Stimulated activated CD4-positive, alpha-beta T cell treated with anti-CD3 and anti-CD28 coated beads, Interleukin-2, amount 100 ng/mL, for 48 hours (primary cell): ENCODE measurements around the gene ATOH8.

Source experiments
- DNase-seq, 2 donors: peaks; one replicate each; pipeline ENCODE4 v3.0.0-alpha.2; 2020

Gene ATOH8

DNA sequence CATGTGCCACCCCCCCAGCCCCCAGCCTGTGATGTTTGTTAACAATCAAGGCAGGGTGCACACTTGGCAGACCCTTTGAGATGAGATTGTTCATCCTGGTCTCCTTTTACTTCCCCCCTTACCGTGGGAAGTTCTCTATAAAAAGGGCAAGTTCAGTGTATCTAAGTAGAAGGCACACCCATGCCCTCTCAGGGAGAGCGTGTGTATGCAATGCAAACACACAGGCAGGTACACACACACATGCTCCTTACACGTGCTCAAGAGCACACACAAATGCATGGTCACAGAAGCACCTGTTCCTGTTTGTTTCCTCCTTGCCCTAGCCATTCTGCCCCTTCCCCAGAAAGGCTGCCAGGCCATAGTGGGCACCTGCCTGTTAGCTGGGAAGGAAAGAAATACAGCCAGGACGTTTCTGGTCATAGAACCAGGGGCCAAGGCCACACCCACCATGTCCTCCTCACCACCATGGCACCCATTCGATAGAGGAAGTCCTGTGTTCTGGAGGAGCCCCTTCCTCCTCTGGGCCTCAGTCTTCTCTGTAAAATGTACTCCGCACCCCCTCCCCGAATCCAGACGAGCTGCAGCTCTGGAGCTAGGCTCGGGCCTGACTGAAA is 3.1 kb downstream of the ATOH8 start:
- no peak for DNase-seq

DNA sequence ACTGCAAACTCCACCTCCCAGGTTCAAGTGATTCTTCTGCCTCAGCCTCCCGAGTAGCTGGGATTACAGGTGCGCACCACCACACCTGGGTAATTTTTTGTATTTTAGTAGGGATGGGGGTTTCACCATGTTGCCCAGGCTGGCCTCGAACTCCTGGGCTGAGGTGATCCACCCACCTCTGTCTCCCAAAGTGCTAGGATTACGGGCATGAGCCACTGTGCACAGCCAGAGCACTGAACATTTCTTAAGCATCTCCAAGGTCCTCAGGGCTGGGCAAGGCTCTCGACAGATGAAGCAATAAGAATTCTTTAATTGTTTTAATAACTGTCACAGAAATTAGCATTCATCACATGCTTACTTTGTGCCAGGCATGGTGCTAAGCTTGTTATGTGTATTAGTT is 4.1 kb downstream of the ATOH8 start:
- DNase-seq = no peak

DNA sequence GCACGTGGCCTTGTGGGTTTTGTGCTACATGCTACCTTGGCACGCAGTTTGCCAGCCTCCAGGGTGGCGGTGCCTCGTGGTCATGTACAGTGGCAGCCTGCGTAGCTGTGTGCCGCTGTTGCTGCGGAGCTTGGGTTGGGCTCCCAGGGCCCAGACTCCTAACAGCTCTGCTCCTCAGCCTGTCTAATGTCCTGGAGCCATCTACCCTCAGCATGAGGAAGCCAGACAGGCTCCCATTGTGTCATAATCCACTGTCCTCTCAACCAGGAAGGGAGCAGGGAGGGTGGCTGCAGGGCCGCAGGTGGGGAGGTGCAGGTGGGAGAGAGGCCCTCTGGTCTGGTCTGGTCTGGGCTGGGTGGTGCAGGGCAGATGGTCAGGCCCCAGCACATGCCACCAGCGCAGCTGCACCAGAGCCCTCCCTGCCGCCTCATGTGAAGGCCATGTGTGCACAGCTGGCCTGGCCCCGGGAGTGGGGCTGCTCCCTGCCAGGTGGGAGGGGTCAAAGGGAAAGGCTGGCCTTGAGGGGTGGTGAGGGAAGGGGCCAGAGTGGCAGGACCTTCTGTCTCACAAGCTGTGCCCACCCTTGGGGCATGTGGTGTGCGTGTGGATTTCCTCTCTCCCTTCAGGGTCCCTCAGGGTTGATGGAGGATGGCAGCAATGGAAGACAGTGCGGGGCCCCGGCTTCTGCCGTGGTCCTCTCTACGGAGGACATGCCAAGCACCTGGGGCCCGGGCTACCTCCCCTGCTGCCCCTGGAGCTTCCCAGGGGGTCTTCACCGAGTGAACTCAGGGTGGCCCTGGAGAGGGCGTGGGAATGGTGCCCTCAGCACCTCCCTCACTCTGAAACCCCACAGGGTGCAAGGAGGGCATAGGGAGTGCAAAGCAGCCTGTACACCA is 4.8 kb downstream of the ATOH8 start:
- no peak for DNase-seq

DNA sequence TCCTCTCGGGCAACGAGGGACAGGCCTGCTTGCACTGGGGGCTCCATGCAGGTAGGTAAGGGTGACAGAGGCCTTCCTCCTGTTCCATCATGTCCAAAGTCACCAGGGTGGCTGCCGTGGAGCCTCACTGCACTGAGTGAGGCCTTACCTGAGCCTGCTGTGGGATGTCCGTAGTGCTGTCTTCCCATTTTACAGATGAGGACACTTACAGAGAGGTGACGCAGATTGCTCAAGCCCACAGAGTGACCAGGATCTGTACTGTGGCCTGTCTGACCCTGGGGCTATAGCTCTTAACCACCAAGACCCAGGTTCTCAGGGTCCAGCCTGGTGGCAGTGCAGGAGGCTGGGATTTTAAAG is 5.4 kb downstream of the ATOH8 start:
- no peak for DNase-seq

DNA sequence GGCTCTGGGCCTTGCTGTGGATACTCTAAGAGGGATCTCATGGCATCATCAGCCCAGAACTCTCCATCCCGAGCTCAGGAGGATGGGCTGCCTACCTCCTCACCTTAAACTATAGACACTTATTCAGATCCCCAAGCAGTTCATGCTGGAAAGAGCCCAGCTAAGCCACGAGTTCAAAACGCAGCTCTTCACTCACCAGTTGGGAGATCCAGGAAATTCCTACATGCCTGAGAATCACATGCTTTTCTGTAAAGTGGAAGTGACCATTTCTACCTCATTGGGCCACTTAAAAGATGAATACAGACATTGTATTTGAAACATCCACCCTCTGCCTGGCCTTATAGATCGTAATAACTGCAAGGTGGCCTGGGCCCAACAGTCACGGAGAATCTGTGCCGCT is 6.6 kb downstream of the ATOH8 start:
- DNase-seq = no peak

DNA sequence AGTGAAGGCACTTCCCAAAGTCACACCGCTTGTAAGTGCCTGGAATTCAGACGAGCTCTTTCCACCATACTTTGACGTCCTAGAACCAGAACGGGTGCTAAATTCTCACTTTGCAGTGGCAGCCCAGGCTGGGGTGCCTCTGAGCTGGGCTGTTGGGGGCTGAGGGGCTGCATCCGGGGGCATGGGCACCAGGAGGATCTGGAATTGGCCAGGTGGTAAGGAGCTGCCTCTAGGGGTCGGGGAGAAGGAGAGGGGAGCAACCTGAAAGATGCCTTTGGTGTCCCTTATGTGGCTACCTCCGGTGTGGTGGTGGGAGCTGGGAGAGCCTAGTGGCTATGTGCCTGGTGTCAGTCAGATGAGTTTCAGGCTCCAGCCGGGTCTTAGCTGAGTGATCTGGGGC is 7.1 kb downstream of the ATOH8 start:
- no peak for DNase-seq

DNA sequence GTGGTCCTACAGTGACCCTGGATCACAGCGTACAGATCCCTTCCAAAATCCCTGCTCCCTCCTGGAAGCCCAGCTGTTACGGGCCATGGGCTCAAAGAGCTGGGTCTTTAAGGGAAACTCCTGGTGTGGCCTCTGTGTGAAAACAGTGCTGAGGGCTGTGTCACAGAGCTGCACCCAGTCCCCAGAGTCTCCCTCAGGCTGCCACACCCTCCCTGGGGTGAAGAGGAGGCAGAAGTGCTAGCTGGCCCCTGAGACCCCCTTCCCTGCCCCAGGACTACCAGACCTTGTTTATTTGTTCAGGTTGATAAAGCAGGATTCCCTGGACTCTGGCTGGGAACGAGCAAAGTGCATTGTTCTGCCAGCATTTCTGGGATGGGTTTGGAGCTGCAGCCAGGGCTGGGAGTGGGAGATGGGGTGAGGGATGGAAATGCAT is 7.7 kb downstream of the ATOH8 start:
- DNase-seq = no peak

DNA sequence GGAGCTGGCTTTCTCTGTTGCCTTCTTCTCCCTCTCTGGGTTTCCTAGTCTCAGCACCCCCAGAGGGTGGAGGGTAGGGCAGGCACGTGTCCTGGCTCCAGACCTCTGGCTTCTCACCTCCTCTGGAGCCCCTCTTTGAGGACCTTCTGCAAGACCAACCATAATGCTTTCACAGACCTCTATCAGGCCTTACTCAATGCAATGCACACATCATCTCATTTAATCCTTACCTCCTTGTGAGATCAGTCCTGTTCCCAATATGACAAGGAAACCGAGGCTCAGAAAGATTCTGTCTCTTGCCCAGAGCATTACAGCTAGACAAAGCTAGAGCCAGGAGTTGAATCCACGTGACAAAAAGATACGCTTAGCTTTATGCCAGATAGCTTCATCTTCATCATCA is 8.2 kb downstream of the ATOH8 start:
- no peak for DNase-seq

DNA sequence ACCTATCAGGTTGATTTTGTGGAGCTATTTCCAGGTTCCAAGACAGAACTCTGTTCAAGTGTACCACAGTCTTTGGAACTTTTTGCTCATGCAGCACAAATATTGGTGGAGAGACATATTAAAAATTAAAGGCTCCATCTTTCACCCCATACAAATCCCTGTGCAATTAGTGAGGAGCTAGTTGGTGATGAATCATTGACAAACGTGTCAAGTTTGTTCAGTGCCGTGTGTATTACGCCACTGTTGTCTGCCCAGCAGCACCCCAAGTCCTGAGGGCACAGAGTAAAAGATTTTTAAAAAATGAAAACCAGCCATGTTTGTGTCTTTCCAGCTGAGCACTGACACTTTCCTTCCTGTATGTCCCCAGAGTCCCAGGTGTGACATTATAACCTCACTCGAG is 9.3 kb downstream of the ATOH8 start:
- no peak for DNase-seq

DNA sequence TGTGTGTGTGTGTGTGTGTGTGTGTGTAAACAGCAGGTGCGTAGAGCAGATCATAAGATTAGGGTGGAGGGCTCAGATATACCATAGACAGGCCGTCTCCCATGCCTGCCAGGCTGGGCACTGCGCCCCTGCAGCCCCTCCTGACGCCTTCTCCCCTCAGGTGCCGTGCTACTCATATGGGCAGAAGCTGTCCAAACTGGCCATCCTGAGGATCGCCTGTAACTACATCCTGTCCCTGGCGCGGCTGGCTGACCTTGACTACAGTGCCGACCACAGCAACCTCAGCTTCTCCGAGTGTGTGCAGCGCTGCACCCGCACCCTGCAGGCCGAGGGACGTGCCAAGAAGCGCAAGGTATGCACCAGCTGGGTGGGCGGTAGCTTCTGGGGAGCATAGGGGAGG is 10.0 kb downstream of the ATOH8 start:
- no peak for DNase-seq

DNA sequence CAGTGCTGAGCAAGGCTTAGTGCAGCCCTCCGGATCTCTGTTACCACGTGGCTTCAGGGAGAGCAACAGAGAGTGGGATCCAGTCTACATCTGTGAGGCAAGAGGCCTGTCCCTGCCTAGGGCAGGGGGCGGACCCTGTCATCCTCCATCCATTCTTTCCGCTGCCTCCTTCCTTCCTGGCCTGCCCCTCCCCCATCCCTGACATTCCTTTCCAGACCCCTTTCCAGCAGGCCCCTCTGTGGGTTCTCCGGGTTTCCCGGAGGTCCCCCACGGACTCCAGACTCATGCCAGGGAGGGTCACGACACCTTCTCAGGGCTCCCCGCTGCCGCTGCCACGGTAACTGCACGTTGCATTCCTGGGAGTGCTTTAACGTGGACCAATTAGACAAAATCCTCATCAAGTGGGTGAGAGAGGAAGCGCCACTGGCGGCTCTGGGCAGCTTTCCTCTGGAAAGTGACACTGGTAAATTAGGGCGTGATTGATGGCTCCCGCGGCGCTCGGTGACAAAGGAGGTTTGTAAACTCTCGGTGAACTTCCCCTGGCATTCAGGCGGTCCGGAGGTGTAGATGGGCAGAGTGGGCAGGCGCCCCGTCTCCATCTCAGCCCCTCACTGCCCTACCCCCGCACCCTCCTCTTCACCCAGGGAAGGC is 11.4 kb downstream of the ATOH8 start:
- no peak for DNase-seq

DNA sequence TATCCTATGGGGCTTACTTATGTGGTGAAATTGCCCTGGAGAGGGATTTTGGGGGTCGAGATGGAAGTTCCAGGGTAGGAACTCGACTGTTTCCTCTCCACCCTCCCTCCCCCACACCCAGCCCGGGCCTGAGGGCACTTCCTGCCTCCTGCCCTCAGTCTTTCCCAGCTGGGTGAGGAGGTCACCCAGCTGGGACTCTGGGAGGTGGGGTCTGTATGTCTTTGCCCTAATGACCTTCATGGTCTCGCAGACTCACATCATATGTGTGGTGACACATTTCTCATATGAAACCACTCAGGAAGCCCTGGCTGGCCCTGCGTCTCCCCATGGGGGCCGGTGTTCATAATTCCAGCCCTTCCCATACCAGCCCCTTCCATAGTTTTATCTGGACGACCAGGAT is 12.4 kb downstream of the ATOH8 start:
- no peak for DNase-seq

DNA sequence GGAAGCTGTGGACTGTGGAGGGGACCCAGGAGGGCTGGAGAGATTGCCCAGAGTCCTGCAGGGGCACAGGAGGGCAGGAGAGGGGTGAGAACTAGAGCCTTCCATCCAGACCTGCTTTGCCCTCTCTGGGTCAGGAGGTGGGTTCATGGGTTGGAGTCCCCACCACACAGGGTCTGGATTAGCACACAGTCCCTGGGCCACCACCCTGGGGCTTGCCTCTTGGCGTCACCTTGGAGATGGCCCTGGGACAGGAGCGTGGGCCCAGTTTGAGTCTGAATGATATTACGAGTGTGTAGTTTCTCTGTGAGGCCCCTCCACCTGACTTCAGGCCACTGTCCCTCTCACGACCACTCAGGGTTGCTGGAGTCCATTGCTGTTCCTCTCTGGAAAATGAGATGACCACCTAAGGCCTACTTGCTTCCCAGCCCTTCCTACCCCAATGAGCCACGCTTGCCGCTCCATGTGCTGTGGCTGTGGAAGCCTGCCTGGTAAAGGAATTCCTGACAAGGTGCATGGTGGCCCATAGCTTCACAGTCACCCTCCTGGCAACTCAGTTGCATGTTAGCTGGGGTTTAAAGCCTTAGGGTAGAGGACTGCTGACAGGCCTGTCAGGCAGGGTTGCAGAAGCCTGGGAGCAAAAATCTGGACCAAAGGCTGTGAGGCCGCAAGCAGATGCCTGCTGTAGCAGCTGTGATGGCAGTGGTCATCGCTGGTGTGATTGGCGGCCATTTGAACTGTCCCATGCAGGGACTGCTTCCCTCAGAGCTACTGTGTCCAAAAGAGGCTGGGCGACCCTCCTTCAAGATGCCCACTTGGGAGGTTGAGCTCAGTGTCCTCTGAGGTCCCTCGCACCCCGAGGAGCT is 14.2 kb downstream of the ATOH8 start:
- no peak for DNase-seq

DNA sequence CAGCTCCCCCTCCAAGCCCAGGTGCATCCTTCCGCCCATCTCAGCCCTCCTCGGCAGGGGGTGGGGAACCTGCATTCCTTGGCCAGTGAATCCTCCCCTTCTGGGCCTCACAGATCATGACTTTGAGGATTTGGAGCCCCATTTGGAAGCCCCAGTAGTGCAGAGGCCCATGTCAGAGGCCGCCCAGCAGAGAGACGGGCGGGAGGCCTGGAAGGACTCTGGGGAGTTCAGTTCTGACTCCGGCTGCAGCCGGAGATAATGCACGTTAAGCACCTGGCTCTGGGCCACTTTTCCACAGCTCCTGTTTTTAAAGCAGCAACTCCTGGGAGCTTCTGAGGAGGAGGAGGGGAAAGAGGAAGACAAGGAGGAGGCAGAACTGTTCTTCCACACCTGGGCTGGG is 14.9 kb downstream of the ATOH8 start:
- DNase-seq = no peak

DNA sequence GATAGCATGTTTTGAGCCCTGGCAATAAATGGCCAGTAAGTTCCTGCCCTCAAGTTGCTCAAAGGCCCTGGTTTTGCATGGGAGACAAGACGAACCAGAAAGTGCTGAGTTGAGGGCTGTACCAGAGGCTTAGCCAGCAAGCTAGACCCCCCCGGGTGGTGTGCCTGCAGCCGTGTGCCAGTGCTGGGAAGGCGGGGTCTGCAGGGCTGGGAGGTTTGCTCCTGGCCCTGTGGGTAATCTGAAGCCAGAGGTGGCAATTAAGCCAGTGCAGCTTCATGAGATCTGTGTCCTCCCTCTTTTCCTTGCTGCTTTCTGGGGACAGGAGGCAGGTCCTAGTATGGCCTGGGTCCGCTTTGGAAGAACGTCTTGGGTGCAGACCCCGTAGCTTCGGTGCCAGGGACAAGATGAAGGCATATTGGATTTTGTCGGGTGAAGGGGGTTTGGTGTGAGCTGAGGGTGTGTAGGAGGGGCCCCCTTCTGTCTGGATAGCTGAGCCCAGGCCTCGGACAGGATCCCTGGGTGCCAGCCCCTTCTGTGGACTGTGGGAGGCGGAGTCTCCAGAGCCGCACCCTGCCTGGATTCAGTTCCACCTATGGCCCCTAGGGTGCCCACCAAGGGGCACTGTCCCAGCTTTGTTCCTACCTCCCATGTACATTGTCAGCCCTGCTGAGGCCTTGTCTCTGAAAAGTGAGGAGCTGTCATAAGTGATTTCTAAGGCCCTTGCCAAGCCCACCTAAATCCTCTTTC is 15.6 kb downstream of the ATOH8 start:
- no peak for DNase-seq

DNA sequence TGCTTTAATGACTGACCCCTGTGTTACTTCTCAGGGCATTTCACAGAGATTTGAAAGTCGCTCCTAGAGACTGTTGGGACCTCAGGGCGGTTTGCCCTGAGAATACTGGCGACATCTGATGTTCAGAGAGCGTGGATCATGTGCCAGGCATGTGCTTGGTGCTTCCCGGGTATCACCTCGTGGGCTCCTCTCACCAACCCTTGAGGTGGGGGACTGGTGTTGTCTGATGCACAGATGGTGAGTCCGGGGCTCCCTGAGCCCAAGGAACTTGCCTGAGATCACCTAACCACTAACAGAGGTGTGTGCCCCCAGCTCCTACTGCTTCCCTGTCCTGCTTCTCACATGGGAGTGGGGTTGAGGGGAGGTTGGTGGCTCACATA is 16.2 kb downstream of the ATOH8 start:
- no peak for DNase-seq

DNA sequence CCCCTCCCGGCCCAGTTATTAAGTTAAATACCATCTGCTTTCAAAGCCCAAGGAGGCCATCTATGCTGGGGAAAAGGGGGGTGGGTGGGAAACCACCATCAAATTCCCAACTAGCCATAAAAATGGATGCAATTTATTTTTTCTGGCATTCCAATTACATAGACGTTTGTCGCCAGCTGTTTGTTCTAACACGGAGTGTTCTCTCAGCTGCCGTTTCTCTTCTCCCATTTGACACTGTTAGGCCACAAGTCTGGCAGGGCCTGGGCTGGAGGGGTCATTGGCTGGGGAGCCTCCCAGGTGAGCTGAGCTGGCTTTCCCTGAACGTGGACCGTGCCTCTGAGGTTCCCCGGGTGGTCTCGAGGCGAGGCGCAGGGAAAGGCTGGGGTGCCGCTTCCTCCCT is 16.6 kb downstream of the ATOH8 start:
- DNase-seq = no peak

DNA sequence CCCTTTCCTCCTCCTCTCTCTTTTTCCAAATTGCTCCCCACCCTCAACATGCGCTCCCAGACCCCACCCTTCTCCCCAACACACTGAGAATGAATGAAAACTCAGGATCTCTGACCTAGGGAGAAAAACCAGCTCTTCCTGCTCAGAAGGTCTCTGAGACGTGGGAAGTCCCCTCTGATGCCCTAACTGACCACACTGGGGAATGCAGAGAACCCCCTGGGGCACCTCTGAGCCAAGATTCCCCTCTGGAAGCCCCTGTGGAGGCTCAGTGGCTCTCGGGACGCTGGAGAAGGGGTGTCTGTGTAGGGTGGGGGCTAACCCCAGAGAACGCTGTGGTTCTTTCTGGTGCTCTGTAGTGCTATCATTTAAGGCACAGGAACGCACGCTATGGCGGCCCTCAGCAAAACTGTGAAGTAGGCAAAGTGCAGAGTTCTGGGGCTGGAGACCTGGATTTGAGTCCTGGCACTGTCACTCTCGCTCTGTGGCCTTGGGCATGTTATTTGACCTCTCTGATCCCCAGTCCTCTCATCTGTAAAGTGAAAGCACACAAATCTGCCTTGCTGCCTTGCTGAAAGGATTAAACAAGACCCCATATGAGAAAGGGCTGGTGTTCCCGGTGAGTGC is 17.1 kb downstream of the ATOH8 start:
- DNase-seq = no peak

DNA sequence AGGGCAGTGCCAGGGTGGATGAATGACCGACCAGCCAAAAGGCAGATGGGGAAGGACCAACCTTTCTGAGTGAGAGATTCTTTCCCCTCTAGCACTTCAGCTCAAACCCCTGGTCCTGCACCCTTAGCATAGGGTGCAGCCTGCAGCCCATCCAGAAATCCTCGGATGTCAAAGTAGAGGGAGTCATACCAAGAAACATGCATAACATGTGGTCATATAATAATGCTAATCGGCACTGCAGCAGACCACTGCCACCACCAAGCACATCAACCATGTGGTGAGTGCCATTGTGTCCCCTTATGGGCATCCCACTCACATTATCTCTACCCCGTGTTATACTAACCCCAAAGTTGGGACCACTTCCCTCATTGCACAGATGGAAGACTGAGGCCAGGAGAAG is 17.7 kb downstream of the ATOH8 start:
- DNase-seq = no peak

DNA sequence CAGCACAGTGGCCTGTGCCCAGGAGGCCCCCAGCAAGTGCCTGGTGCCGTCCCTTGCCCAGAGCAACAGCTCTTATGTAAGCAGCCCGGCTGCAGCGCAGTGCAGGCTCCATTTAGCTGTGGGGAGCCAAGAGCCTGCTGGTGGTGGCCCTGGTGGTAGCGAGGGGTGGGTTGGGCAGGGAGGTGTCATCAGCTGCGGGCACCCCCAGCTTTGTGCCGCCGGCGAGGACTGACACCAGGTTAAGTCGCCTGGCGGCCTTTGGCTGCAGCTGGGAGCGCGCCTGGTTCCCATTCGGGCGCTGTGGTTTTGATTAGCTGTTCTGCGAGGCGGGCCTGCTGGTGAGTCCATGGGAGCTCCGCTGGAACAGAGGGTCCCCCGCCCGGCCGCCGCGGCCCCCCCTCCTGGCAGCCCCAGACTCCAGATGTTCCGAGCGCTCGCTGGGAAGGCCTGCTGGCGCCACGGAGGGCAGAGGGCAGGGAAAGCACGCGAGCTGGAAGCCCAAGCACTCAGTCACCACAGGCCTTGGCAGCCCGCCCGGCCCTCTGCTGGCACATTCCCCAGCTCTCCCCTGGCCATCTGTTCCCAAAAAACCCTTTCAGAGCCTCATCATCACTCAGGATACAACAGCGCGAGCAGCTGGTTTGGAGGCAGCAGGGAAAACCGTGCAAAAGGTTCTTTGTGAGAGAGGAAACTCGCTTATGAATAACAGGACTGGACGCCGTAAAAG is 18.4 kb downstream of the ATOH8 start:
- no peak for DNase-seq

DNA sequence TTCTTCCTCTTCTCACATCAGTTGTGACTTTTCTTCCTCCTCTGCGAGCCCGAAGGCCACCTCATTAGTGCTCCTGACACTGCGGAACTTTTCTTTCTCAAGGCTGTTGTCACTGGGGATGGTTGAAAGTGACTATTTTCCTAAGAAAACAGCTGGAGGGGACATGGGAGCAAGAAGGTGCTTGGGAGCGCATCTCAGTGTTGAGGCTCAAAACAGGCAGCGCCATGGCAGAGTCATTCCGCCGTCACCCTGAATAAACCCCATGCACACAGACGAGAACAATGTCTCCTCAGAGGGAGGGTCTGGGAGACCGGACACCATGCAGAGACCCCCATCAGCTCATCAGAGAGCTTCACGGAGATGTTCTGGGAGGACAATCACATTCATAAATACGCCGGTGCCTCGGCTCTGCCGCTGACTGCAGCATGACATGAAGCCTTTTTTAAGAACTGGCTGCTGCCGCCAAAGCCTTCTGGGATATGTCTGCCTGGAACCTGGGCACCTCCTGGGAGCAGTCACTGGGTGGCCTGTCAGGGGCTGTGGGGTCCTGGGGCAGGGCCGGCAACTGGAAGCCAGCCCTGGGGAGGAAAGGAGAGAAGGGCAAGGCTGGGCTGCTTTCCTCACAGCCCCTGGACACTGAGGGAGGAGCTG is 19.2 kb downstream of the ATOH8 start:
- no peak for DNase-seq
